Left renal cortex interstitium (tissue), 4 donors: ENCODE results near the gene PPME1. TPM values are rescaled to one million over a fixed set of nuclear protein-coding genes. Genes with fewer than 3 reads are reported as not detected.

Source experiments
- DNase-seq, 4 donors: peaks; one replicate each; pipeline ENCODE4 v3.0.0-alpha.2; 2013; ENCODE audit warnings: low read depth in 4 of 4, low spot score in 2 of 4, missing footprints in 1 of 4
- polyA plus RNA-seq, 4 donors: library from polyadenylated mRNA; unstranded; fragments of 120-200 nt; gene quantifications; one replicate each; pipeline ENCODE4 v1.2.1, GENCODE V29; 2013; ENCODE audit not compliant: insufficient read length in 4 of 4

PPME1 gene
- polyA plus RNA-seq, 4 donors: 36.4 to 43.6 (median 41.2) TPM

GRCh38 chr11:74154620-74155281, 16.3 kb upstream of the PPME1 start:
- no peak for DNase-seq

- no peak for DNase-seq
Measured at GRCh38 chr11:74157169-74157568, 13.9 kb upstream of the PPME1 start.

DNA sequence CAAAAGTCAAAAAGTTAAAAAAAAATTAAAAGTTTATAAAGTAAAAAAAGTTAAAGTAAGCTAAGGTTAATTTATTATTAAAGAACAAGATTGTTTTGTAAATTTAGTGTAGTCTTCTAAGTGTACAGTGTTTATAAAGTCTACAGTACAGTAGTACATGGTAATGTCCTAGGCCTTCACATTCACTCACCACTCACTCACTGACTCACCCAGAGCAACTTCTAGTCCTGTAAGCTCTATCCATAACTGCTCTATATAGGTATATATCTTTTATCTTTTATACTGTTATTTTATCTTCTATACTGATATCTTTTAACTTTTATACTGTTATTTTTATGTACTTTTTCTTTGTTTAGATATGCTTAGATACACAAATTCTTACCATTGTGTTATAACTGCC, 11.4 kb upstream of the PPME1 start:
- no peak for DNase-seq

DNA sequence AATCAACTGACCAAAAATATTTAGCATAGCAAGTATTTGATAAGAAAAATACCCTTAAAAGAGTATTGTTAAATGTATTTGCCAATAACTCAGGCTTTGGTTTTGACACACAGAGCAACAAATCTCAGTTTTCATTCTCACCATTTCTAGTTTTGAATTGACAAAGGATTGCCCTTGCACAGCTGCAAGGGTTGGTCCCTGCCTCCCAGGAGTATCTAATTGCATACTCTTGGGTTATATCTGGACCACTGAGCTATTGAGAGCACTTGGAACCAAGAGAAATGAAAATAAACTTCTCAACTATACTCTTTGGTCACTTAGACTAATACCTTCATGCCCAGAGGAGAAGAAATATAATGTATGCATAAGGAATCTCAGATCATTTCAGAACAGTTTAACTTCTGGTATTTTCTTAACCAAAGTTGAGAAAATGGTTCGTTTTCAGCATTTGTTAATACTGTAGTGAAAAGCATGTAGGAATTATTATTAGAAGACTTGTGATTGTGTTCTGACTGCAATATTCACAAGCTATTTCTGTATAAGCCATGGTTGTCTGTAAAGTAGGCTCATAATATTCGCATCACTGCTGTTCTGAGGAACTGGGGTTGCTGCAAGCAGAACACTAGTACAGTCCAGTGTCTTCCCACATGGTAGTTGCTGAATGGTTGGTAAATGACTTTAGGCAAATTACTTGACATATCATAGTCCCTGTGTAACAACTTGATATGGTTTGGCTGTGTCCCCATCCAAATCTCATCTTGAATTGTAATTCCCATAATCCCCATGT, 8.2 kb upstream of the PPME1 start:
- DNase-seq: no peak

GRCh38 chr11:74168838-74169237, 2.3 kb upstream of the PPME1 start:
- no peak for DNase-seq

DNA sequence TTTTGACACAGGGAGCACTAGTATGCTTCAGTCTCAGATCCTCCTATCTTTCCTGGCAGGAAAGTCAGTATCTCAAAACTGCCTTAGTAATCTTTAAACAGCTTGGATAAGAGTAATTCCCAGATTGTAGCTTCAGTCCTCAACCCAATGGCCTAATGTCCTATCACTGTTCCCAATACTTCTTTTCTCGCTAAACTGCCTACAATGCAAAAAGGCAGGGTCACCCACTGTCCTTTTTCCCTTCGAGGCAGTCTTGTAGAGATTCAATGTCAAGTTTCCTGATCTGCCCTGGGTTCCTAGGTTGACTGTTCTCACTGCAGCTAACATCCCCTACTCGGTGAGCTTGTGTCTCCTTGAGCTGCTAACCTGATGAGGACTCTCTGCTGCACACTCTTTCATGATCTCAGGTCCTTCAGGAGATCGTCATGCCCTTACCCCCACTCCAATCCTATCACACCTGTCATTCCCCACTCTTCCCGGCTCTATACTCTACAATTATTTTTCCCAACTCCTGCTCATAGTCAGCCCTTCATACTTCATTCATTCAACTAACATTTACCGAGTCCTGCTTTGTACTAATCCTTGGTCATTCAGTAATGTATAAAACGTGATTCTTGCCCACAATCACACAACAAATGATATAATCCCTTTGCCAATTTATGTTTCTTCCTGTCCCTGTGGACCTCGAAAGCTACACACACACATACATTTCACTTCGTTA, 1.2 kb upstream of the PPME1 start:
- no peak for DNase-seq

DNA sequence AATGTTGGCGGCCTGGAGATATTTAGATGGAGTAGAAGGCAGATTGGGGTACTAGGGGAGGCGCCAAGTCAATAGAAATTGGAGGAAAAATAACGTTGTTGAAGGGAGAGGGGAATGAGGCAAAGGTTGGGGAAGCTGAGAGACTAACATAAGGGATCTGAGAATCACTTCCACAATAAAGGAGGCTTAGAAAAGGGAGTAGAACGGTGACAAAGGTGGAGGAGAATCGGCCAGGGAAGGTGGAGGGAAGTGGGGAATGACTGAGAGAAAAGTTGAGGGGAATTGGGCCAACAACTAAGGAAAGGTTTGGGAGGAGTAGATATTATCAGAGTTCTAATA, 510 bp downstream of the PPME1 start:
- no peak for DNase-seq

DNA sequence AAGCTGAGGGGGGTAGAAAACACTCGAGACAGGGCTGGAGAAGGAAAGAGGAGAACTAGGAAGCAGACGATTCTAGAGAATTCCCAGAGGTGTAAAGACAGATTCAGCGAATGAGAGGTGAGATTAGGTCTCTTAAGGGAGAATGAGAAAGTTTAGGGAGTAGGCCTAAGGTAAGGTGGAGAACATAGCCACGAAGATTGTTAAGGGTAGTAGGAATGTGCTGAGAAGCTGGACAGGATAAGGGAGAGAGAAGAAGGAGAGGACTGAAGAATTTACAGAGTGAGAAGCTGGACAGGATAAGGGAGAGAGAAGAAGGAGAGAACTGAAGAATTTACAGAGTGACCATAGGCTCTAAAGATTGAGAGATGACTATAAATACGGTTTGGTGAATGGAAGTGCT, 908 bp downstream of the PPME1 start:
- DNase-seq: no peak

- DNase-seq: no peak
Measured at GRCh38 chr11:74175920-74176319, 4.8 kb downstream of the PPME1 start.

- no peak for DNase-seq
Measured at GRCh38 chr11:74179234-74180052, 8.4 kb downstream of the PPME1 start.

DNA sequence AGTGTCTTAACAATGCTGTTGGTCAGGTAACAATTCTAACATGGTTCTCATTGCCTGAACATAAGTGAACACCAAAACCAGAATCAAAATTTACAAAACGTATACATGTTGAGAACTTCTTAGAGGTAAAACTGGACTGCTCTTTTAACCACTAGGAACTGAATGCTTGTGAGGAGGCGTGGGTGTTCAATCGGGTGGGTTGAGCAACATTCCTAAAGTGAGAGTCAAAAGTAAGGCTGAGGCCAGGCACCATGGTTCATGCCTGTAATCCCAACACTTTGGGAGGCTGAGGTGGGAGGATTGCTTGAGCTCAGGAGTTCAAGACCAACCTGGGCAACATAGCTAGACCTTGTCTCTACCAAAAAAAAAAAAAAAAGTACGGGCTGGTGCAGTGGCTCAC, 11.5 kb downstream of the PPME1 start:
- no peak for DNase-seq

GRCh38 chr11:74185285-74185684, 14.2 kb downstream of the PPME1 start:
- DNase-seq: no peak

- no peak for DNase-seq
Measured at GRCh38 chr11:74185695-74186094, 14.6 kb downstream of the PPME1 start.

DNA sequence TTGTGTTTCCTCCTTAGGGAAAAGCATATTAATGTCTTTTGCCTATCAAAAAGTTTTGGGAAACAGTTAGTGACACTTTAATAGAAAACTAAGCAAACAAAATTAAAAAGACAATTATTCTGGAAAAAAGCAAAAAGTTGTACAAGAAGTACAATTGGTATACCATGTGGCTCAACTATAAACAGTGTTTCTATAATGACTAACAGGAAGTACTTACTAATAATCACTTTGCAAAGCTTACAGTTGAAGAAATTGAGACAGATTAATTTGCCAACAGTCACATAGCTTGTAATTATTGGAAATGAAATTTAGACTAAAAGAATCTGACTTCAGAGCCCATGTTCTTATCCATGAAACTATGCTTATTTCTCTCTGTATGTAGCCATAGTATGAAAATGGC, 24.7 kb downstream of the PPME1 start:
- DNase-seq: no peak

DNA sequence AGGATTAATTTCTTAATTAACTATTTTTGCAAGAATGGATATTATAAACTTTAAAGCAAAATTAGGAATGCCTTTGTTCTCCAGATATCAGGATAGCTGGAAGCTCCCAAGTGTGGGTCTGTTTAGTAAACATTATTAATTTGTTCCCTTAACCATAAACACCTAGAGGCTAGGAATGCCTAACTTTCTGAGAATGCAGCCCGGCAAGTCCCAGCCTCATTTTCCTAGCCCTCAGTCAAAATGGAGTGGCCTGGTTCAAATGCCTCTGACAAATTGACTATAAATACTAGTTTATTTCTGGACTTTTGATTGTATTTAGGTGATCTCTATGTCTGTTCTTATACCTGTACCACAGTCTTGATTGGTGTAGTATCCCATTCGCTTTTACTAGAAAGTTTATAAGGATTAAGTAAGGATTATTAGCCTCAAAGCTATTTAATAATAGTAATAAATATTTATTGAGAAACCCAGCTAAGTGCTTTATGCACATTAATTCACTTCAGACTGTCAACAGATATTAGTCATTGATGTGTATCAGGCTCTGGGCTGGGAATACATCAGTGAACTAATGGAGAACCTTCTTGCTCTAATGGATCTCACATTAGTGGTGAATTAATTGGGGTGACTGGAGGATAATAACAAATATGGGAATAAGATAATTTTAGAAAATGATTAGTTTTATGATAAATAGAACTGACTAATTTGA, 25.8 kb downstream of the PPME1 start:
- DNase-seq: no peak

DNA sequence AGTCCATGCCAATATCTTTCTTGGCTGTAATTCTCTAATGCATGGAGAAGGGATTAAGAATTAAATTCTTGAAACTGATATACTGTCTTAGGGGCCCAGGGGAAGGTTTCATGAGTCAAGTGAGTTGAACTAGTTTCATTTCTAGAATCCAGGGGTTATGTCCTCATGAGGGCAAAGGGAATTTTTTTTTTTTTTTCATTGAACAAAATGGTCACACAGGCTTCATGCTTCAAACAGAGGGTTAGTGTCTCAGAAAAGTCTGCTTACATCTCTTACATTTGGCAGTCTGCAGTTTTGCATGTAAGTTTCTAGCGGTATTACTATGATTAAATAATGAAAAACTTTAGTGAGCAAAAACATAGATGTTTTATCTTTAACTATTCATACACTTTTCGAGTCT, 32.9 kb downstream of the PPME1 start:
- no peak for DNase-seq

DNA sequence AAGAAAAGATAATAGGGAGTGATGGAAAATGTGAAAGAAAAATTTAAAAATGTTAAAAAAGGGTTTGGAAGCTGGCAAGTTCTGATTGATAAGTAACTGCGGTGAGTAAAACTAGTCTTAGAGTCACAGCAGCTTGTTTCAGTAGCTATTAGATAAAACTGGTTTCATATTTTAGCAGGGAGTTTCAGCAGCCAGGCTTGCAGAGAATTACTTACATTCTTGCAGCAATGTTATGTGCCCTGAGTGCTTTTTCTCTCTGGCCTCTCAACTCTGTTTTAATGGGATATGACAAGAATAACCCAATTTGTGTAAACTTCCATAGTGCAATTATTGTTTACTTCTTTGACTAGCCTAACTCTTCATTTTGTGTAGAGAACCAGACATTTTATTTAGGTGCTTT, 33.6 kb downstream of the PPME1 start:
- no peak for DNase-seq

GRCh38 chr11:74205181-74205580, 34.1 kb downstream of the PPME1 start:
- no peak for DNase-seq

DNA sequence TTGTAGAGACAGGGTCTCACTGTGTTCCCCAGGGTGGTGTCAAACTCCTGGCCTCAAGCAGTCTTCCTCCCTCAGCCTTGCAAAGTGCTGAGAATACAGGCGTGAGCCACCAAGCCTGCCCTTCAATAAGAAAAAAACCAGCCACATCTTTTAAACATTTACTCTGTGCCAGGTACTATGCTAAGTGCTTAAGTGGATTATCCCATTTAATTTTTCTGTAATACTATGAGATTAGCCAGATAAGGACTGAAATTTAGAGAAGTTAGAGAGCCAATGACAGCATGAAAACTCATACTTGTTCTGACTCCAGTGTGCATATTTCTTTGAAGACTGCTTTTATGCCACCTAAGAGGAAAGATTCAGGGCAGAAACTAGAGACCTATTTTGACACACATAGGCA, 35.7 kb downstream of the PPME1 start:
- no peak for DNase-seq

GRCh38 chr11:74208507-74208906, 37.4 kb downstream of the PPME1 start:
- no peak for DNase-seq
